Mammary epithelial cell (primary cell): ENCODE measurements around the gene ERGIC2.
"Not testable (repeated sequence)": the region's sequence is repeated elsewhere in the genome, so short reads cannot be mapped to it uniquely, and the experiment has no call there.

Source experiments
- EZH2 ChIP-seq: IDR thresholded peaks from 2 replicates; pipeline ENCODE4 v1.6.1; 2012; ENCODE audit warnings: low read length, inconsistent platforms, borderline replicate concordance
- TF ChIP-seq, protein P1 (sequence below), 2 donors: IDR thresholded peaks in 1 of 2; conservative IDR thresholded peaks in 1 of 2; 2 replicates each; pipeline ENCODE4 v1.5.1; 2011 to 2012; ENCODE audit warnings: inconsistent platforms in 2 of 2, low read length in 2 of 2, mild to moderate bottlenecking in 2 of 2, control low read depth in 1 of 2, low read depth in 1 of 2; ENCODE audit not compliant: insufficient read depth in 1 of 2; ENCODE audit errors: extremely low read depth in 1 of 2

DNA sequence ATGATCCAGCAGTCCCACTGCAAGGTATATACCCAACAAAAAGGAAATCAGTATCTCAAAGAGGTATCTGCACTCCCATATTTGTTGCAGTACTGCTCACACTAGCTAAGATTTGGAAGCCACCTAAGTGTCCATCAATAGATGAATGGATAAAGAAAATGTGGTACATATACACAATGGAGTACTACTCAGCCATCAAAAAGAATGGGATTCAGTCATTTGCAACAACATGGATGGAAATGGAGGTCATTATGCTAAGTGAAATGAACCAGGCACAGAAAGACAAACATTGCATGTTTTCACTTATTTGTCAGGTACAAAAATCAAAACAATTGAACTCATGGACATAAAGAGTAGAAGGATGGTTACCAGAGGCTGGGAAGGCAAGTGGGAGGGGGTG is 90.5 kb downstream of the ERGIC2 start:
- TF ChIP-seq EZH2, result not testable (repeated sequence)
- TF ChIP-seq, protein P1, sequence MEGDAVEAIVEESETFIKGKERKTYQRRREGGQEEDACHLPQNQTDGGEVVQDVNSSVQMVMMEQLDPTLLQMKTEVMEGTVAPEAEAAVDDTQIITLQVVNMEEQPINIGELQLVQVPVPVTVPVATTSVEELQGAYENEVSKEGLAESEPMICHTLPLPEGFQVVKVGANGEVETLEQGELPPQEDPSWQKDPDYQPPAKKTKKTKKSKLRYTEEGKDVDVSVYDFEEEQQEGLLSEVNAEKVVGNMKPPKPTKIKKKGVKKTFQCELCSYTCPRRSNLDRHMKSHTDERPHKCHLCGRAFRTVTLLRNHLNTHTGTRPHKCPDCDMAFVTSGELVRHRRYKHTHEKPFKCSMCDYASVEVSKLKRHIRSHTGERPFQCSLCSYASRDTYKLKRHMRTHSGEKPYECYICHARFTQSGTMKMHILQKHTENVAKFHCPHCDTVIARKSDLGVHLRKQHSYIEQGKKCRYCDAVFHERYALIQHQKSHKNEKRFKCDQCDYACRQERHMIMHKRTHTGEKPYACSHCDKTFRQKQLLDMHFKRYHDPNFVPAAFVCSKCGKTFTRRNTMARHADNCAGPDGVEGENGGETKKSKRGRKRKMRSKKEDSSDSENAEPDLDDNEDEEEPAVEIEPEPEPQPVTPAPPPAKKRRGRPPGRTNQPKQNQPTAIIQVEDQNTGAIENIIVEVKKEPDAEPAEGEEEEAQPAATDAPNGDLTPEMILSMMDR (conservative IDR thresholded peaks at IDR 0.05 in 1 of 2, IDR thresholded peaks at IDR 0.05 in 1 of 2; ENCODE audit: extremely low read depth in 1 of 2, insufficient read depth in 1 of 2, low read depth in 1 of 2, low read length in 2 of 2), result not testable (repeated sequence)
